ENCODE measurements around the gene FOXR1.

DNA sequence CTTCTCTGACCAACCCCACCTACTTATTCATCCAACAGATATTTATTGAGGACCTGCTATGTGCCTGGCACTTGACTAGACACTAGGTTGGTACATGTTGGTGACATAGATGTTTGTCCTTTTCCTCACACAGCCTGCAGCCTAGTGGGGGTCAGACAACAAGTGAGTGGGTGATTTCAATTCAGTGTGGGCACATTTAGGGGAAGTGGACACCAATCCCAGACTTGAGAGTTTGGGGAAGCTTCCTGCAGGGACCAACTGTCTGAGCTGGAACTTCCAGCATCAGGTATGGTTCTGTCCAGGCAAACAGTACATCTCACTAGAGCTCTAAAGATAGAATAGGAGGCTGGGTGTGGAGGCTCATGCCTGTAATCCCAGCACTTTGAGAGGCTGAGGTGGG is 40.0 kb upstream of the FOXR1 start:
- TF ChIP-seq CTCF (IDR thresholded peaks at IDR 0.05; ENCODE audit: low read length) (no peak), EZH2 (IDR thresholded peaks at IDR 0.05; ENCODE audit: borderline replicate concordance, low read length) (no peak)
